CD14-positive monocyte (primary cell): ENCODE results near the gene HYI. TPM values are rescaled to one million over a fixed set of nuclear protein-coding genes. Genes with fewer than 3 reads are reported as not detected.
"Not testable (repeated sequence)": the region's sequence is repeated elsewhere in the genome, so short reads cannot be mapped to it uniquely, and the experiment has no call there.

Experiments
- DNase-seq, 3 donors: peaks; one replicate each; pipeline ENCODE4 v3.0.0-alpha.2; 2011 to 2022
- H2AFZ ChIP-seq: 2 replicates; pipeline ENCODE4 v1.6.0; 2012; ENCODE audit warnings: mild to moderate bottlenecking, low read depth, low read length, inconsistent platforms; ENCODE audit not compliant: insufficient read depth, poor library complexity, severe bottlenecking
- H3K27ac ChIP-seq, 2 donors: 1 replicate in 1 of 2; 2 replicates in 1 of 2; pipeline ENCODE4 v1.5.1; 2012 to 2013; ENCODE audit warnings: low read length in 2 of 2, control low read depth in 1 of 2, inconsistent platforms in 1 of 2, low read depth in 1 of 2, mild to moderate bottlenecking in 1 of 2
- H3K27me3 ChIP-seq, 2 donors: one replicate each; pipeline versions ENCODE4 v1.6.0 to v1.6.1; 2011 to 2013; ENCODE audit warnings: low read length in 2 of 2; ENCODE audit not compliant: control insufficient read depth in 2 of 2, insufficient read depth in 2 of 2
- H3K36me3 ChIP-seq, 2 donors: replicated peaks in 1 of 2; 1 replicate in 1 of 2; 2 replicates in 1 of 2; pipeline versions ENCODE4 v1.5.1 to v1.6.1; 2012 to 2013; ENCODE audit warnings: low read length in 2 of 2, control low read depth in 1 of 2, inconsistent platforms in 1 of 2, mild to moderate bottlenecking in 1 of 2; ENCODE audit not compliant: insufficient read depth in 2 of 2, control insufficient read depth in 1 of 2
- H3K4me1 ChIP-seq, 2 donors: 1 replicate in 1 of 2; 2 replicates in 1 of 2; pipeline versions ENCODE4 v1.5.1 to v1.6.1; 2012 to 2013; ENCODE audit warnings: low read length in 2 of 2, control low read depth in 1 of 2, inconsistent platforms in 1 of 2, mild to moderate bottlenecking in 1 of 2, moderate library complexity in 1 of 2; ENCODE audit not compliant: insufficient read depth in 2 of 2, control insufficient read depth in 1 of 2
- H3K4me2 ChIP-seq: replicated peaks from 2 replicates; pipeline ENCODE3; 2012; ENCODE audit warnings: low read length, moderate library complexity, mild to moderate bottlenecking; ENCODE audit not compliant: poor library complexity, severe bottlenecking; ENCODE audit errors: extremely low read depth
- H3K4me3 ChIP-seq, 3 experiments: fragments of 200-600 bp in 1 of 3; sonication (generic) in 1 of 3; replicated peaks in 1 of 3; 1 replicate in 2 of 3; 2 replicates in 1 of 3; pipeline ENCODE4 v1.5.1; 2011 to 2013; ENCODE audit warnings: low read length in 3 of 3, mild to moderate bottlenecking in 3 of 3, control low read depth in 2 of 3, low read depth in 2 of 3, inconsistent platforms in 1 of 3, moderate library complexity in 1 of 3
- H3K79me2 ChIP-seq: 2 replicates; pipeline ENCODE4 v1.6.0; 2012; ENCODE audit warnings: mild to moderate bottlenecking, control low read depth, inconsistent platforms, low read length, moderate library complexity; ENCODE audit not compliant: insufficient read depth
- H3K9ac ChIP-seq: 2 replicates; pipeline ENCODE4 v1.6.0; 2017; ENCODE audit warnings: low read length, mild to moderate bottlenecking; ENCODE audit not compliant: insufficient read depth, poor library complexity, severe bottlenecking
- H3K9me3 ChIP-seq, 2 donors: replicated peaks in 1 of 2; 1 replicate in 1 of 2; 2 replicates in 1 of 2; pipeline versions ENCODE4 v1.5.1 to v1.6.1; 2012 to 2013; ENCODE audit warnings: low read length in 2 of 2, control low read depth in 1 of 2; ENCODE audit not compliant: control insufficient read depth in 1 of 2, insufficient read depth in 1 of 2
- H4K20me1 ChIP-seq: 2 replicates; pipeline ENCODE4 v1.6.0; 2012; ENCODE audit warnings: mild to moderate bottlenecking, low read length, control low read depth, moderate library complexity; ENCODE audit not compliant: insufficient read depth
- H3K27ac Mint-ChIP-seq, 7 donors: one replicate each; pipeline ENCODE4 v1.8.0; 2020; ENCODE audit warnings: mild to moderate bottlenecking in 7 of 7, mixed read lengths in 7 of 7, moderate library complexity in 6 of 7, inconsistent platforms in 2 of 7
- H3K27me3 Mint-ChIP-seq, 3 donors: one replicate each; pipeline ENCODE4 v1.8.0; 2021 to 2022; ENCODE audit warnings: low read depth in 3 of 3, mild to moderate bottlenecking in 3 of 3, mixed read lengths in 3 of 3, moderate library complexity in 3 of 3, inconsistent platforms in 1 of 3
- H3K36me3 Mint-ChIP-seq, 2 donors: one replicate each; pipeline ENCODE4 v1.8.0; 2020; ENCODE audit warnings: mixed read lengths in 2 of 2, inconsistent platforms in 1 of 2, mild to moderate bottlenecking in 1 of 2
- H3K4me1 Mint-ChIP-seq: one replicate; pipeline ENCODE4 v1.8.0; 2020; ENCODE audit warnings: mild to moderate bottlenecking, mixed read lengths
- H3K4me3 Mint-ChIP-seq, 2 donors: one replicate each; pipeline ENCODE4 v1.8.0; 2020; ENCODE audit warnings: mild to moderate bottlenecking in 2 of 2, mixed read lengths in 2 of 2, moderate library complexity in 1 of 2
- H3K9me3 Mint-ChIP-seq, 7 donors: one replicate each; pipeline ENCODE4 v1.8.0; 2020 to 2022; ENCODE audit warnings: mixed read lengths in 7 of 7, mild to moderate bottlenecking in 6 of 7, moderate library complexity in 6 of 7, inconsistent platforms in 2 of 7
- WGBS: methylation state at CpG from one replicate; pipeline ENCODE4 v1.1.5; 2013; ENCODE audit warnings: missing lambda C conversion rate; ENCODE audit not compliant: insufficient coverage; 5-methylcytosine and 5-hydroxymethylcytosine counted together
- intact Hi-C, 2 donors: fragments of 100-400 bp; cut with micrococcal nuclease; formaldehyde crosslinking; loops; one replicate each; pipeline versions ENCODE4 v1.15.0 to v1.15.1; 2023
- polyA plus RNA-seq, 3 donors: library from polyadenylated mRNA; depleted of rRNA in 1 of 3; unstranded in 2 of 3; stranded (reverse) in 1 of 3; fragments of 300-500 nt in 2 of 3; fragments of >200 nt in 1 of 3; fragmentation: Illumina TruSeq in 2 of 3; gene quantifications; 1 replicate in 2 of 3; 2 replicates in 1 of 3; pipeline ENCODE4 v1.2.3, GENCODE V29; 2012 to 2021
- TF ChIP-seq, protein P1 (sequence below): fragments of 200-600 bp; IDR thresholded peaks from one replicate; pipeline ENCODE4 v1.8.0; 2022; ENCODE audit warnings: antibody characterized with exemption, mild to moderate bottlenecking

Gene HYI
- polyA plus RNA-seq, 3 donors = 0.74 to 7.2 (median 1.6) TPM

DNA sequence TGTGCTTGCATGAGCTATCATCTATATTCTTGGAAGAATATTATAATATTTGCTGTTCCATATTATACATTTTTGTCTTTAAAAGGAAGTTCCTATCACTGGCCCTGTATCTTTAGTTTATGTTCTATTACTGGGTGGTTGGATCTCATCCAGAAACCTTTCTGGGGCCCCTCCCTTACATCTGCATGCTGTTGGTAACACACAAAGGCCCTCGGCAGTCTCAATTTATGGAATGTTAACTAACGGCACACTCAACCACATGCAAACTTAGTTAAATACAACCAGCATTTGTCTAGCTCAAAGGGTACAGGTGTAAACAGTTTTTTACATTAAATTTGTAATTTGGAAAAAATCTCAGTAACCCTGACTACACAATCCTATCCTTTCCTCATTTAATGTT is 9.7 kb upstream of the HYI start:
- Mint-ChIP-seq H3K9me3 (peaks cover 0 to 6% (median 2%) of the 10 kb centered on the region in 7 donors), H3K27me3 (peaks cover 0 to 6% (median 5%) of the 10 kb centered on the region in 3 donors), H3K4me3 (no peak overlapping the region), H3K27ac (no peak overlapping the region), H3K4me1 (peaks cover 5% of the 10 kb centered on the region), H3K36me3 (no peaks in the 10 kb centered on the region)
- no peaks in the 10 kb centered on the region for H3K27me3 ChIP-seq
- no peaks in the 10 kb centered on the region for H4K20me1 ChIP-seq
- H3K4me3 ChIP-seq = no peak overlapping the region
- no peaks in the 10 kb centered on the region for H3K36me3 ChIP-seq
- TF ChIP-seq, protein P1, sequence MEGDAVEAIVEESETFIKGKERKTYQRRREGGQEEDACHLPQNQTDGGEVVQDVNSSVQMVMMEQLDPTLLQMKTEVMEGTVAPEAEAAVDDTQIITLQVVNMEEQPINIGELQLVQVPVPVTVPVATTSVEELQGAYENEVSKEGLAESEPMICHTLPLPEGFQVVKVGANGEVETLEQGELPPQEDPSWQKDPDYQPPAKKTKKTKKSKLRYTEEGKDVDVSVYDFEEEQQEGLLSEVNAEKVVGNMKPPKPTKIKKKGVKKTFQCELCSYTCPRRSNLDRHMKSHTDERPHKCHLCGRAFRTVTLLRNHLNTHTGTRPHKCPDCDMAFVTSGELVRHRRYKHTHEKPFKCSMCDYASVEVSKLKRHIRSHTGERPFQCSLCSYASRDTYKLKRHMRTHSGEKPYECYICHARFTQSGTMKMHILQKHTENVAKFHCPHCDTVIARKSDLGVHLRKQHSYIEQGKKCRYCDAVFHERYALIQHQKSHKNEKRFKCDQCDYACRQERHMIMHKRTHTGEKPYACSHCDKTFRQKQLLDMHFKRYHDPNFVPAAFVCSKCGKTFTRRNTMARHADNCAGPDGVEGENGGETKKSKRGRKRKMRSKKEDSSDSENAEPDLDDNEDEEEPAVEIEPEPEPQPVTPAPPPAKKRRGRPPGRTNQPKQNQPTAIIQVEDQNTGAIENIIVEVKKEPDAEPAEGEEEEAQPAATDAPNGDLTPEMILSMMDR = no peak
- DNase-seq = no peak
- H3K27ac ChIP-seq = no peak overlapping the region
- no peaks in the 10 kb centered on the region for H3K79me2 ChIP-seq
- no peak overlapping the region for H2AFZ ChIP-seq
- H3K9me3 ChIP-seq = no peaks in the 10 kb centered on the region
- H3K4me2 ChIP-seq = no peak overlapping the region
- H3K9ac ChIP-seq = no peak overlapping the region
- no peaks in the 10 kb centered on the region for H3K4me1 ChIP-seq
- intact Hi-C loops = no loop called here
- no CpG with 5 or more reads among the region's 2 CpGs for WGBS

DNA sequence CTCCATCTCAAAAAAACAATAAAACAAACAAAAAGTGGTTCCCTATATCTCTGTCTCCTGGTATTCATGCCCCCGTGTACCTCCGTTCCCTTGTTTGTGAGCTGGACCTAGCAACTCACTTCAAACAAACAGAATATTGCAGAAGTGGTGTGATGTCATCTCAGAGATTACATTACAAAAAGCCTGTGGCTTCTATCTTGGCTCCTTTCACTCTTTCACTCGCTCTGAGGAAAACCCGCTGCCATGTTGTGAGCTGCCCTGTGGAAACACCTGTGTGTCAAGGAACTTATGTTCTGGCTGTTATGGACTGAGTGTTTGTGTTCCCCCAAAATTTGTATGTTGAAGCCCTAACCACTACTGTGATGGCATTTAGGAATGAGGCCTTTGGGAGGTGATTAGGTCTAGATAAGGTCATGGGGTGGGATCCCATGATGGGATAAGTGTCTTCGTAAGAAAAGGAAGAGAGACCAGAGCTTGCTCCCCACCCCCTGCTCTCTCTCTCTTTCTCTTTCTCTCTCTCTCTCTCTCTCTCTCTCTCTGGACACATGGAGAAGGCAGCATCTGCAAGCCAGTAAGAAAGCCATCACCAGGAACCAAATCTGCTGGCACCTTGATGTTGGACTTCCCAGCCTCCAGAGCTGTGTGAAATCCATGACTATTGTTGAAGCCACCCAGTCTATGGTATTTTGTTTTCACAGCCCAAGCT is 7.4 kb upstream of the HYI start:
- Histone ChIP-seq H3K79me2 (no peaks in the 10 kb centered on the region), H3K4me1 (no peaks in the 10 kb centered on the region), H3K9me3 (no peaks in the 10 kb centered on the region), H3K4me3 (no peak overlapping the region), H4K20me1 (no peaks in the 10 kb centered on the region), H2AFZ (no peak overlapping the region), H3K27me3 (no peaks in the 10 kb centered on the region), H3K4me2 (no peak overlapping the region), H3K36me3 (no peaks in the 10 kb centered on the region), H3K9ac (no peak overlapping the region), H3K27ac (no peak overlapping the region)
- H3K27me3 Mint-ChIP-seq = peaks cover 7 to 17% (median 11%) of the 10 kb centered on the region in 3 donors
- 89% methylated on average over 1 of the region's 5 CpGs for WGBS
- DNase-seq = peak; percentile 13 to 20 (median 14)
- H3K9me3 Mint-ChIP-seq = peaks cover 0 to 6% (median 3%) of the 10 kb centered on the region in 7 donors
- peak overlapping the region in 1 of 2 donors; percentile 51 for H3K4me3 Mint-ChIP-seq
- no peaks in the 10 kb centered on the region for H3K36me3 Mint-ChIP-seq
- peak overlapping the region in 6 of 7 donors; percentile 6 to 78 (median 70) for H3K27ac Mint-ChIP-seq
- peaks cover 5% of the 10 kb centered on the region for H3K4me1 Mint-ChIP-seq
- intact Hi-C loops = no loop called here
- TF ChIP-seq, protein P1 = no peak

DNA sequence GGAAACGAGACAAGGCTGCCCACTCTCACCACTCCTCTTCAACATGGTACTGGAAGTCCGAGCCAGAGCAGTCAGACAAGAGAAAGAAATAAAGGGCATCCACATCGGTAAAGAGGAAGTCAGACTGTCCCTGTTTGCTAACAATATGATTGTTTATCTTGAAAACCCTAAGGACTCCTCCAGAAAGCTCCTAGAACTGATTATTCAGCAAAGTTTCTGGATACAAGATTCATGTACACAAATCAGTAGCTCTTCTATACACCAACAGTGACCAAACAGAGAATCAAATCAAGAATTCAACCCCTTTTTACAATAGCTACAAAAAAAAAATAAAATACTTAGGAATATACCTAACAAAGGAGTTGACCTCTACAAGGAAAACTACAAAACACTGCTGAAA is 4.6 kb upstream of the HYI start:
- H3K4me2 ChIP-seq, H3K36me3 Mint-ChIP-seq, H3K36me3 ChIP-seq, H3K9me3 ChIP-seq, H3K4me3 Mint-ChIP-seq, H4K20me1 ChIP-seq, H3K9me3 Mint-ChIP-seq, H3K27me3 ChIP-seq, H3K4me3 ChIP-seq, intact Hi-C loops, H3K79me2 ChIP-seq, H3K9ac ChIP-seq, H3K27ac ChIP-seq, DNase-seq, H3K27ac Mint-ChIP-seq, H2AFZ ChIP-seq: not testable (repeated sequence)
- Mint-ChIP-seq H3K27me3 (peaks cover 8 to 17% (median 15%) of the 10 kb centered on the region in 3 donors), H3K4me1 (peaks cover 16% of the 10 kb centered on the region)
- H3K4me1 ChIP-seq = peaks cover 10 to 14% of the 10 kb centered on the region in 2 donors
- WGBS = no CpG with 5 or more reads among the region's 3 CpGs
